Measurements from ENCODE around the gene PHKA2.

The PHKA2 gene

DNA sequence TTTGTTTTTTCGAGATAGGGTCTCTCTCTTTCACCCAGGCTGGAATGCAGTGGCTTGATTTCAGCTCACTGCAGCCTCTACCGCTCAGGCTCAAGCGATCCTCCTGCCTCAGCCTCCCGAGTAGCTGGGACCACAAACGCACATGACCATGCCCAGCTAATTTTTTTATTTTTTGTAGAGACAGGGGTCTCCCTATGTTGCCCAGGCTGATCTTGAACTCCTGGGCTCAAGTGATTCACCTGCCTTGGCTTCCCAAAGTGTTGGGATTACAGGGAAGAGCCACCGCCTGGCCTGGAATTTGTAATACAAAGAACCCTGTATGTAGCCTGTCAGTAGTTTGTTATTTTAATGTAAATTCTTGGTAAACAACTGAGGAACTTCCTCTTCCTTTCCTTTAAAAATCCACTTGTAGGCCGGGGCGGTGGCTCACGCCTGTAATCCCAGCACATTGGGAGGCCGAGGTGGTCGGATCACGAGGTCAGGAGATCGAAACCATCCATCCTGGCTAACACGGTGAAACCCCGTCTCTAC, 119.5 kb downstream of the PHKA2 start:
- TF ChIP-seq, protein P1, sequence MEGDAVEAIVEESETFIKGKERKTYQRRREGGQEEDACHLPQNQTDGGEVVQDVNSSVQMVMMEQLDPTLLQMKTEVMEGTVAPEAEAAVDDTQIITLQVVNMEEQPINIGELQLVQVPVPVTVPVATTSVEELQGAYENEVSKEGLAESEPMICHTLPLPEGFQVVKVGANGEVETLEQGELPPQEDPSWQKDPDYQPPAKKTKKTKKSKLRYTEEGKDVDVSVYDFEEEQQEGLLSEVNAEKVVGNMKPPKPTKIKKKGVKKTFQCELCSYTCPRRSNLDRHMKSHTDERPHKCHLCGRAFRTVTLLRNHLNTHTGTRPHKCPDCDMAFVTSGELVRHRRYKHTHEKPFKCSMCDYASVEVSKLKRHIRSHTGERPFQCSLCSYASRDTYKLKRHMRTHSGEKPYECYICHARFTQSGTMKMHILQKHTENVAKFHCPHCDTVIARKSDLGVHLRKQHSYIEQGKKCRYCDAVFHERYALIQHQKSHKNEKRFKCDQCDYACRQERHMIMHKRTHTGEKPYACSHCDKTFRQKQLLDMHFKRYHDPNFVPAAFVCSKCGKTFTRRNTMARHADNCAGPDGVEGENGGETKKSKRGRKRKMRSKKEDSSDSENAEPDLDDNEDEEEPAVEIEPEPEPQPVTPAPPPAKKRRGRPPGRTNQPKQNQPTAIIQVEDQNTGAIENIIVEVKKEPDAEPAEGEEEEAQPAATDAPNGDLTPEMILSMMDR (IDR thresholded peaks at IDR 0.05): no peak

DNA sequence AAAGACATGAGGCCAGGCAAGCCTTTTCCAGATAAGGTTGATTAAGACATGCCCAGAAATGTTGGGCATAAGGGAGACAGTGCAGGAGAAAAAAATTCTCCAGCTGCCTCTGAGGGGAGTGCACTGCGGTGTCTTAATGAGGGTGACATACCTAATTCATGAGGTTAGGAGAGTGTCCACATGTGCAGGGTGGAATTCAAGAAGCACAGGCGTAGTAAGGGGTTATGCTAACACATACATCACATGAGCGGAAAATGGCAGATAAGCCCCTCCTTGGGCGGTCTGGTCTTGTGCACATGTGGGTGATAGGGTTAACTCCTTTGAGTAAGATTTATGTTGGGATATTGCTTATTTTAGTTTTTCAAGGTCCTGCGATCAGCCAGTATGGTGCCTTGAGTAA, 122.4 kb downstream of the PHKA2 start:
- TF ChIP-seq, protein P1 (IDR thresholded peaks at IDR 0.05): no peak

DNA sequence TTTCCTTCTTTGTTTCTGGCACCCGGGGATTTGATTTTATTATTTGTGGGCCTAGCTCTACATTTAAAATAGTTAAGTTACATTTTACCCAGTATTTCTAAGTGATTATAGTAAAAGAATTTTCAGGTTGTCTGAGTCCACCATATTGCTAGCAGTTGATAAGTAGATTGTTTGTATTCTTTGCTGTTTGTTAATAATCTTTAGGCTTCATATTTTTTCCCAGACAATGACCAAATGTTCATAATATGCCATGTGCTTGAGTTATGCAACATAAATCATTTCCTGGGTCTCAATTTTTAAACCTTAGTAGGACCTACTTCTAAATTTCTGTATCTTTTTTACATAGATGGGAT, 127.3 kb downstream of the PHKA2 start:
- TF ChIP-seq, protein P1 (IDR thresholded peaks at IDR 0.05): no peak

DNA sequence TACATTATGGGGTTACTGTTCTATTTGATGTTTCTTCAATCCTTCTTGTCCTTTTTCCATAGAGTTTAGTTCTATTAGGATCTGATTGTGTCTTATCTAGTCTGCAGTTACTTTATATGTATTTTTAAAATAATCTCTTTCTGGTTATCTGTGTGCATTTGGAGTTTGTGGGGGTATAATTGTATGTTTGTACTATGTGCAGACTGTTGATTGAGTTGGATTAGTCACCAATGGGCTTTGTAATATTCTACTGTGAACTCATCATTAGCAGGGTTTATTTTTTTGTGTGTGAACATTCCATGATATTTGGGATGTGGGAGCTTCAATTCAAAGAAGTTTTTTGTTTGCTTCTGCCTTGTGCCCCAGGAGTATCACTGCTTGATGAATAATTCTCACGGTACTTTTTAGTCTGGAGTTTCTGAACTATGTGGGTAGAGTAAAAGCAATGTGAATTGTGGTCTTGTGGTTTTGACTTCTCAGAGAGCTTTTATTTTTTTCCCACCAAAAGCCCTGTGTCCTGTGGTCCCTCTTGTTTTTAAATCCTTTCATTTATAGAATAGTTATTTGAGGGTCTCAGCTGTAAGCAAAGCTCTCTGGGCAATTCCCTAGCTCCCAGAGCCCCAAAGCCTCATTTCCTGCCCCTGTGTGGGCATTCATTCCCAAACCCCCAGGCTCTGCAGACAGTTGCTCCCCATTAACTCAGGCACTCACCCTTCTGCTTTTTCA, 127.8 kb downstream of the PHKA2 start:
- TF ChIP-seq, protein P1 (IDR thresholded peaks at IDR 0.05): no peak

Data from LNCAP (cell line).